RWPE2 (cell line): ENCODE results near the gene AJUBA.

Source experiments
- ATAC-seq: fragments of 200-7000 bp; cut with Tn5 transposase; 3 replicates; pipeline ENCODE4 v1.9.1; 2021; ENCODE audit warnings: low read depth
- DNase-seq: peaks from one replicate; pipeline ENCODE4 v3.0.0-alpha.2; 2020; ENCODE audit warnings: low spot score
- H3K27ac ChIP-seq: fragments of 450-650 bp; 2 replicates; pipeline ENCODE4 v1.5.1; 2017; ENCODE audit warnings: mild to moderate bottlenecking; ENCODE audit not compliant: poor library complexity, severe bottlenecking
- H3K27me3 ChIP-seq: fragments of 250-450 bp; sonication (Bioruptor Pico); 2 replicates; pipeline ENCODE4 v1.5.1; 2021; ENCODE audit warnings: mild to moderate bottlenecking, moderate library complexity; ENCODE audit not compliant: insufficient read depth, poor library complexity, severe bottlenecking
- H3K36me3 ChIP-seq: fragments of 250-450 bp; sonication (Bioruptor Pico); 2 replicates; pipeline ENCODE4 v1.5.1; 2020; ENCODE audit warnings: low read depth, mild to moderate bottlenecking, moderate library complexity
- H3K4me1 ChIP-seq: fragments of 250-450 bp; sonication (Bioruptor Pico); 2 replicates; pipeline ENCODE4 v1.5.1; 2021; ENCODE audit warnings: mild to moderate bottlenecking, moderate library complexity; ENCODE audit not compliant: insufficient read depth, poor library complexity, severe bottlenecking
- H3K4me3 ChIP-seq: fragments of 250-450 bp; sonication (Bioruptor Pico); 2 replicates; pipeline ENCODE4 v1.5.1; 2021; ENCODE audit warnings: mild to moderate bottlenecking, moderate library complexity; ENCODE audit not compliant: severe bottlenecking
- H3K9me3 ChIP-seq: fragments of 250-450 bp; sonication (Bioruptor Pico); 2 replicates; pipeline ENCODE4 v1.5.1; 2021; ENCODE audit warnings: mild to moderate bottlenecking, moderate library complexity; ENCODE audit not compliant: severe bottlenecking
- TF ChIP-seq, protein P1 (sequence below): fragments of 450-650 bp; IDR thresholded peaks from one replicate; pipeline ENCODE4 v1.5.1; 2017; ENCODE audit warnings: mild to moderate bottlenecking, moderate library complexity; ENCODE audit not compliant: poor library complexity, severe bottlenecking

AJUBA gene

DNA sequence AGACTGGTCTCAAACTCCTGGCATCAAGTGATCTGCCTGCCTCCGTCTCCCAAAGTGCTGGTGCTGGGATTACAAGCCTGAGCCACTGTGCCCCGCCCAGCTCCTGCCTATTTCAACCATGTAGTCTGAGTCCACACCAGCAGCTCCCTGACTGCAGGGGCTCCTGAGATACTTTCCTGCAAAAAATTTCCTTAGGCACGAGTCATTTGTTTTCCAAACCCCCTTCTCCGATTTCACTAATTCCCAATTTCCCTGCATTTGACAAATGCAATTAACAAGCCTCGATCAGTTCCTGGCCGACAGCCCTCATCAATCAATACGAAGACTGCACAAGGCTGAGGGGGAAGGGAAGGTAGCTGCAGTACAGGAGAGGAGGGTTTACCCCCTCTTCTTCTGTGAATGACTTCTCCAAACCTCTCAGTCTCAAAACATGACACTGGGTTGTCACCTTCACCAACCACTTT lies 42.3 kb upstream of the AJUBA start:
- Histone ChIP-seq H3K36me3 (peaks cover 45% of the 10 kb centered on the region), H3K27ac (no peak overlapping the region), H3K4me3 (no peak overlapping the region), H3K27me3 (no peaks in the 10 kb centered on the region), H3K9me3 (no peaks in the 10 kb centered on the region), H3K4me1 (no peaks in the 10 kb centered on the region)
- TF ChIP-seq, protein P1, sequence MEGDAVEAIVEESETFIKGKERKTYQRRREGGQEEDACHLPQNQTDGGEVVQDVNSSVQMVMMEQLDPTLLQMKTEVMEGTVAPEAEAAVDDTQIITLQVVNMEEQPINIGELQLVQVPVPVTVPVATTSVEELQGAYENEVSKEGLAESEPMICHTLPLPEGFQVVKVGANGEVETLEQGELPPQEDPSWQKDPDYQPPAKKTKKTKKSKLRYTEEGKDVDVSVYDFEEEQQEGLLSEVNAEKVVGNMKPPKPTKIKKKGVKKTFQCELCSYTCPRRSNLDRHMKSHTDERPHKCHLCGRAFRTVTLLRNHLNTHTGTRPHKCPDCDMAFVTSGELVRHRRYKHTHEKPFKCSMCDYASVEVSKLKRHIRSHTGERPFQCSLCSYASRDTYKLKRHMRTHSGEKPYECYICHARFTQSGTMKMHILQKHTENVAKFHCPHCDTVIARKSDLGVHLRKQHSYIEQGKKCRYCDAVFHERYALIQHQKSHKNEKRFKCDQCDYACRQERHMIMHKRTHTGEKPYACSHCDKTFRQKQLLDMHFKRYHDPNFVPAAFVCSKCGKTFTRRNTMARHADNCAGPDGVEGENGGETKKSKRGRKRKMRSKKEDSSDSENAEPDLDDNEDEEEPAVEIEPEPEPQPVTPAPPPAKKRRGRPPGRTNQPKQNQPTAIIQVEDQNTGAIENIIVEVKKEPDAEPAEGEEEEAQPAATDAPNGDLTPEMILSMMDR, result no peak
- ATAC-seq (no peak), DNase-seq (no peak)

DNA sequence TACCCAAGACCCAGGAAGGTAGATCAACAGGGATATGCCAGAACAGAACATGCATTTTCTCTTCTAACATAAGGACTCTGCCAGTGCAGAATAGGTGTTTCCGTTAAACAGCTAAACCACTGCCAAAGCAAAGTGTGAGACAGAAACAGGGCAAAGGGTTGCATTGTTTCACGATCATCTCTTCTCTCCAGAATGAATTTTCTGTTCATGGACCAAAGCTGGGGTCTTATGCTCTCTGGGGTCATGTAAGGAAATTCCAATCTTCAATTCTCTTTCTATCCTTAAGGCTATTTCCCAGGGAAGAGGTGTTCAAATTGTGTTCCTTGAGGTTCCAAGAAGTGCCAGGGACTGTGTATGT lies 41.4 kb upstream of the AJUBA start:
- Histone ChIP-seq H3K9me3 (no peaks in the 10 kb centered on the region), H3K4me3 (no peak overlapping the region), H3K4me1 (no peaks in the 10 kb centered on the region), H3K36me3 (peaks cover 37% of the 10 kb centered on the region), H3K27ac (no peak overlapping the region), H3K27me3 (no peaks in the 10 kb centered on the region)
- TF ChIP-seq, protein P1, result no peak
- no peak for ATAC-seq
- DNase-seq, result no peak

DNA sequence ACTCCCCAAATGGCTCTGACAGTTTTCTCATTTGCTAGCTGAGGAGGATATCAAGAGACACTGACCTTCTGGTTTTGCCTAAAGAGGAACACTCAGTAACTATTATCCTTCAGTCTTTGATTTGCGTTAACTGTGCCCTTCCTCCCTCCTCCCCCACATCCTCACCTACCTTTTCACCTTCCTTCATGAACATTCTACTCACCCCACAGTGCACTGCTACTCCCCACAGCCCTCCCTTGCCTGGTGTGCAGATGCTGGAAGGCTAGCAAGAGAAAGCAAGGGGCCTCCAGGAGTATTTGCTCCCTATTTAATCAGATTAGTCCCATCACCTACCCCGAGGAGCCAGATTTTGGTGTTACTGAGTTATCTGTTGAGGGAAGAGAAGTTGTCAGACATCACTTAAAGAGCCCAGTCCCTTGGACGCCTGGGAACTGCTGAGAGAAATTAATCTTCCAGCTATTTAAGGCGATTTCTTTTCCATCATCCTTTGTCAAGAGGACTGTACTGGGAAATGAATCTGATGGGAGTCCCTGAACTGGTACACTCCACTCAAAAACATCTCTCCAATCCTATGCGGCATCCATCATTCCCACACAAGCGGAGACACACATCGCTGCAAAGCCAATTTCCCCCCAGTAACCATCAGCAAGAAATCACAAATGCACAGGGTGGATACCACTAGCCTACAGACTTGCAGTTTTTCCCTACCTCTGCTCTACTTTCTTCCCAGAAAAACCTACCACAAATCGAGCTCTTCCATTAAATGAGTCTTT lies 40.9 kb upstream of the AJUBA start:
- H3K36me3 ChIP-seq, result peaks cover 31% of the 10 kb centered on the region
- no peak overlapping the region for H3K4me3 ChIP-seq
- TF ChIP-seq, protein P1, result no peak
- no peak for ATAC-seq
- H3K4me1 ChIP-seq, result no peaks in the 10 kb centered on the region
- no peak for DNase-seq
- no peaks in the 10 kb centered on the region for H3K9me3 ChIP-seq
- H3K27ac ChIP-seq, result no peak overlapping the region
- no peaks in the 10 kb centered on the region for H3K27me3 ChIP-seq

DNA sequence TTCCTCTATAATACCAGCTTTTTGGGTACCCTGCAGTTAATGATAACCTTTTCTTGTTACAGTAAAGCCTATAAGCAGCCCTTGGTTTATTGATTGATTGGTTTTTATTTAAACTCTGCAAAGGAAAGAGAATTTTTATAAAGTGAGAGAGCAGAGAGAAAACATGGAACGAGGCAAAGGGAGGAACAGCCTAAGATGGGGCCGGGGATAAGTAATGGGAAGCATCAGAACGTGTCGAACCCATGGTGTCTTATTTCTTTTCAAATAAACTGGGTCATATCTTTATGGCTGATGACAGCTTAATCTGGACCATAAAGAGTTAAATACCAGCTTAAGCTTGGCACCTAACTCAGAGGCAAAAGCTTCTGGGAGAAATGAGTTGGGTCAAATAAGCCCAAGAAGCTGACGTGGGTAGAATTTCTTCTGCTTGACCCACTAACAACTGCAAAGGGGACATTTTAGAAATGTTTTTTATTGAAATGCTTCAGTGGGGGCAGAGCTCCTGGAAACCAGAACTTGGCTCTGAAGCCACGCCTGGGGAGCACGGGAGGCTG lies 39.6 kb upstream of the AJUBA start:
- TF ChIP-seq, protein P1, result no peak
- Histone ChIP-seq H3K27ac (no peak overlapping the region), H3K4me1 (no peaks in the 10 kb centered on the region), H3K9me3 (no peaks in the 10 kb centered on the region), H3K27me3 (no peaks in the 10 kb centered on the region), H3K36me3 (peaks cover 23% of the 10 kb centered on the region), H3K4me3 (no peak overlapping the region)
- no peak for DNase-seq
- ATAC-seq, result no peak

DNA sequence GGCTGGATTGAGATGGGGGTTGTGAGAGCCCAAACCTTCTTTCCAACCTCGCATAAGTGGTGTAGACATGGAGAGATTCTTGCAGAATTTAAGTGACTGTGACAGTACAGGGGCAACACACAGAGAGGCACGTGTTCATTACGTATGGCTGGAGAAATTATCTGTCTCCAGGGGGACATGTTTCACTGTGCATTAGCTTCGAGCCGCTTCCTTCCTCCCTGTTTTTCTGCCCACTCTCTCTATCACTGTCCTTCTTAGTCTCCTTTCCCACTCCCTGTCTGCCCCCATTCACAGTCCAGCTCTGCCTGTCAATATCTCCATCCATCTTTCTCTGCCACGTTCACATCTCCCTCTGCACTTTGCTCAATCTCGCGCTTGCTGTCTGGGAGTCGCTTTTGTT lies 39.1 kb upstream of the AJUBA start:
- no peaks in the 10 kb centered on the region for H3K9me3 ChIP-seq
- no peak overlapping the region for H3K27ac ChIP-seq
- TF ChIP-seq, protein P1, result no peak
- H3K4me1 ChIP-seq, result no peaks in the 10 kb centered on the region
- no peak overlapping the region for H3K4me3 ChIP-seq
- no peak for ATAC-seq
- DNase-seq, result no peak
- peaks cover 21% of the 10 kb centered on the region for H3K36me3 ChIP-seq
- H3K27me3 ChIP-seq, result no peaks in the 10 kb centered on the region
